GM12873 (cell line): Measurements from ENCODE around the gene PNKD.

Experiments used
- CTCF ChIP-seq: IDR thresholded peaks from 2 replicates; pipeline ENCODE4 v1.5.1; 2012; ENCODE audit warnings: low read depth, mild to moderate bottlenecking, moderate library complexity, low read length, control low read depth; ENCODE audit not compliant: insufficient read depth; ENCODE audit errors: missing control alignments

The PNKD gene

GRCh38 chr2:218229851-218230250 is 40.5 kb upstream of the PNKD start:
- no peak for TF ChIP-seq CTCF

- peak; percentile 46 for TF ChIP-seq CTCF
These were observed 39.4 kb upstream of the PNKD start for GRCh38 chr2:218230882-218231281.

- no peak for TF ChIP-seq CTCF
These were observed 36.8 kb upstream of the PNKD start for GRCh38 chr2:218233543-218233942.

- no peak for TF ChIP-seq CTCF
These were observed 35.8 kb upstream of the PNKD start for GRCh38 chr2:218234521-218234920.

- TF ChIP-seq CTCF: no peak
These were observed 35.3 kb upstream of the PNKD start for GRCh38 chr2:218235017-218235416.

GRCh38 chr2:218236829-218237228 is 33.5 kb upstream of the PNKD start:
- TF ChIP-seq CTCF: no peak

GRCh38 chr2:218238887-218239286 is 31.4 kb upstream of the PNKD start:
- no peak for TF ChIP-seq CTCF
